H1 (cell line): ENCODE results near the gene RNF224. TPM values are rescaled to one million over a fixed set of nuclear protein-coding genes. Genes with fewer than 3 reads are reported as not detected.
A peak's percentile ranks its signal among the peaks of the same experiment; 100 is the strongest.
"Not testable (repeated sequence)": the region's sequence is repeated elsewhere in the genome, so short reads cannot be mapped to it uniquely, and the experiment has no call there.

Experiments used
- CTCF ChIA-PET: fragments of 300-600 bp; sonication (Branson Sonifier 250); formaldehyde crosslinking; loops from one replicate; lab custom pipeline; 2021; ENCODE audit not compliant: partially characterized antibody; lab: Charles Lee
- POLR2A ChIA-PET: fragments of 300-600 bp; sonication (Branson Sonifier 250); formaldehyde crosslinking; loops from one replicate; lab custom pipeline; 2021; ENCODE audit warnings: inconsistent platforms; ENCODE audit not compliant: partially characterized antibody; lab: Charles Lee
- DNase-seq, 2 experiments: peaks; one replicate each; pipeline versions ENCODE4 v3.0.0 to v3.0.0-alpha.2; 2010 to 2022; ENCODE audit warnings: low spot score in 2 of 2, low read depth in 1 of 2, mixed read lengths in 1 of 2
- FAIRE-seq: peaks from 2 replicates; lab custom pipeline; 2011; peaks lifted over from hg19 to GRCh38; lab: Jason Lieb, UNC
- H2AFZ ChIP-seq: 2 replicates; pipeline ENCODE4 v1.8.1; 2012; ENCODE audit warnings: low read length, inconsistent platforms
- H2AK5ac ChIP-seq: 2 replicates; pipeline ENCODE4 v1.6.1; 2013; ENCODE audit warnings: low read depth, low read length
- H2BK120ac ChIP-seq: replicated peaks from 2 replicates; pipeline ENCODE3; 2013; ENCODE audit warnings: low read depth, low read length, inconsistent platforms
- H2BK12ac ChIP-seq: 2 replicates; pipeline ENCODE4 v1.6.1; 2013; ENCODE audit warnings: low read depth, low read length
- H2BK15ac ChIP-seq: 2 replicates; pipeline ENCODE4 v1.6.1; 2013; ENCODE audit warnings: low read length
- H2BK20ac ChIP-seq: 2 replicates; pipeline ENCODE4 v1.6.1; 2013; ENCODE audit warnings: low read length
- H2BK5ac ChIP-seq: 2 replicates; pipeline ENCODE4 v1.6.1; 2013; ENCODE audit warnings: low read depth, low read length
- H3K14ac ChIP-seq: 2 replicates; pipeline ENCODE4 v1.6.1; 2013; ENCODE audit warnings: inconsistent platforms; ENCODE audit not compliant: insufficient read length
- H3K18ac ChIP-seq: 2 replicates; pipeline ENCODE4 v1.6.1; 2013; ENCODE audit warnings: low read length; ENCODE audit errors: extremely low read depth
- H3K23ac ChIP-seq: 2 replicates; pipeline ENCODE4 v1.6.1; 2013; ENCODE audit warnings: inconsistent platforms; ENCODE audit not compliant: insufficient read length
- H3K23me2 ChIP-seq: 2 replicates; pipeline ENCODE4 v1.6.1; 2013; ENCODE audit warnings: low read depth, low read length
- H3K27ac ChIP-seq: 2 replicates; pipeline ENCODE4 v1.6.1; 2011; ENCODE audit warnings: low read depth, low read length, inconsistent platforms
- H3K27me3 ChIP-seq, 4 experiments: replicated peaks in 1 of 4; 1 replicate in 1 of 4; 2 replicates in 3 of 4; pipeline versions ENCODE4 v1.6.1 to v1.8.1; 2011 to 2013; ENCODE audit warnings: low read length in 3 of 4, mild to moderate bottlenecking in 3 of 4, inconsistent platforms in 2 of 4, mixed read lengths in 2 of 4, moderate library complexity in 1 of 4; ENCODE audit not compliant: control insufficient read depth in 3 of 4, insufficient read depth in 3 of 4; ENCODE audit errors: extremely low read depth in 1 of 4
- H3K36me3 ChIP-seq, 4 experiments: 2 replicates each; pipeline versions ENCODE4 v1.6.1 to v1.8.1; 2011 to 2013; ENCODE audit warnings: mild to moderate bottlenecking in 4 of 4, low read length in 3 of 4, moderate library complexity in 2 of 4, control low read depth in 1 of 4, inconsistent platforms in 1 of 4; ENCODE audit not compliant: insufficient read depth in 4 of 4, control insufficient read depth in 2 of 4
- H3K4ac ChIP-seq: replicated peaks from 2 replicates; pipeline ENCODE3; 2013; ENCODE audit warnings: low read length, low read depth, mixed read lengths, inconsistent platforms; ENCODE audit not compliant: insufficient read length
- H3K4me1 ChIP-seq, 4 experiments: replicated peaks in 1 of 4; 1 replicate in 1 of 4; 2 replicates in 3 of 4; pipeline versions ENCODE4 v1.6.1 to v1.8.1; 2011 to 2013; ENCODE audit warnings: low read length in 3 of 4, inconsistent platforms in 2 of 4, mixed read lengths in 1 of 4; ENCODE audit not compliant: insufficient read depth in 4 of 4, control insufficient read depth in 3 of 4
- H3K4me2 ChIP-seq, 2 experiments: 2 replicates each; pipeline versions ENCODE4 v1.6.1 to v1.8.1; 2011 to 2013; ENCODE audit warnings: low read depth in 2 of 2, low read length in 2 of 2, control low read depth in 1 of 2, inconsistent platforms in 1 of 2, mild to moderate bottlenecking in 1 of 2; ENCODE audit not compliant: insufficient read depth in 1 of 2
- H3K4me3 ChIP-seq, 4 experiments: fragments of 200-600, 300-600 bp in 1 of 4; sonication (generic), shearing (Covaris generic), sonication (Bioruptor Twin) in 1 of 4; 2 replicates each; pipeline versions ENCODE4 v1.5.1 to v1.8.1; 2011 to 2016; ENCODE audit warnings: low read length in 4 of 4, low read depth in 3 of 4, control low read depth in 2 of 4, inconsistent platforms in 2 of 4, mild to moderate bottlenecking in 2 of 4, mixed read lengths in 1 of 4, moderate library complexity in 1 of 4; ENCODE audit not compliant: insufficient read depth in 2 of 4; ENCODE audit errors: extremely low read depth in 1 of 4
- H3K56ac ChIP-seq: replicated peaks from 2 replicates; pipeline ENCODE3; 2013; ENCODE audit warnings: low read depth, mild to moderate bottlenecking, mixed read lengths, low read length, inconsistent platforms; ENCODE audit not compliant: insufficient read length
- H3K79me1 ChIP-seq: 2 replicates; pipeline ENCODE4 v1.6.1; 2013; ENCODE audit warnings: low read depth, low read length, control low read depth
- H3K79me2 ChIP-seq, 2 experiments: 2 replicates each; pipeline versions ENCODE4 v1.6.1 to v1.8.1; 2012 to 2013; ENCODE audit warnings: low read length in 2 of 2, mild to moderate bottlenecking in 2 of 2, inconsistent platforms in 1 of 2; ENCODE audit not compliant: insufficient read depth in 2 of 2, control insufficient read depth in 1 of 2
- H3K9ac ChIP-seq, 4 experiments: replicated peaks in 1 of 4; 1 replicate in 1 of 4; 2 replicates in 3 of 4; pipeline versions ENCODE4 v1.6.1 to v1.8.1; 2011 to 2013; ENCODE audit warnings: low read depth in 3 of 4, low read length in 3 of 4, control low read depth in 2 of 4, mild to moderate bottlenecking in 2 of 4, moderate library complexity in 2 of 4, inconsistent platforms in 1 of 4; ENCODE audit errors: extremely low read depth in 1 of 4
- H3K9me3 ChIP-seq, 2 experiments: 2 replicates each; pipeline versions ENCODE4 v1.6.1 to v1.8.1; 2012 to 2013; ENCODE audit warnings: mild to moderate bottlenecking in 2 of 2, moderate library complexity in 2 of 2, control low read depth in 1 of 2, inconsistent platforms in 1 of 2, low read depth in 1 of 2, low read length in 1 of 2, mixed read lengths in 1 of 2; ENCODE audit not compliant: insufficient read depth in 2 of 2
- H4K20me1 ChIP-seq, 2 experiments: replicated peaks in 1 of 2; 2 replicates each; pipeline versions ENCODE3 to v1.8.1; 2011 to 2013; ENCODE audit warnings: inconsistent platforms in 2 of 2, low read length in 2 of 2, mild to moderate bottlenecking in 1 of 2; ENCODE audit not compliant: insufficient read depth in 2 of 2, control insufficient read depth in 1 of 2
- H4K5ac ChIP-seq: 2 replicates; pipeline ENCODE4 v1.6.1; 2013; ENCODE audit warnings: low read length, low read depth, mixed read lengths, inconsistent platforms; ENCODE audit not compliant: insufficient read length
- H4K8ac ChIP-seq: 2 replicates; pipeline ENCODE4 v1.8.0; 2013; ENCODE audit warnings: mild to moderate bottlenecking, moderate library complexity, low read length, inconsistent platforms; ENCODE audit not compliant: insufficient read depth; ENCODE audit errors: extremely low read depth
- H4K91ac ChIP-seq: replicated peaks from 2 replicates; pipeline ENCODE3; 2013; ENCODE audit warnings: low read length, mixed read lengths, inconsistent platforms; ENCODE audit not compliant: insufficient read length
- POLR2AphosphoS5 ChIP-seq: IDR thresholded peaks from 2 replicates; pipeline ENCODE4 v1.6.1; 2011; ENCODE audit warnings: low read depth, low read length
- SP1 ChIP-seq: IDR thresholded peaks from 2 replicates; pipeline ENCODE4 v1.6.1; 2011; ENCODE audit warnings: low read depth, low read length
- WGBS, 2 experiments: shearing (Covaris generic) in 1 of 2; methylation state at CpG; one replicate each; pipeline versions ENCODE4 v1.1.6 to v1.1.7; 2013 to 2015; ENCODE audit warnings: low lambda C conversion rate in 2 of 2, mixed read lengths in 2 of 2, inconsistent platforms in 1 of 2, low coverage in 1 of 2, missing lambda C conversion rate in 1 of 2; ENCODE audit not compliant: insufficient replicate concordance in 2 of 2, insufficient coverage in 1 of 2, insufficient read length in 1 of 2; ENCODE audit errors: extremely low coverage in 1 of 2, missing lambda C conversion rate in 1 of 2; 5-methylcytosine and 5-hydroxymethylcytosine counted together
- polyA plus RNA-seq, 7 experiments: library from polyadenylated mRNA; depleted of rRNA in 3 of 7; stranded (reverse) in 5 of 7; unstranded in 2 of 7; fragments of >200 nt in 5 of 7; fragments of 200-250 nt in 2 of 7; gene quantifications; 1 replicate in 5 of 7; 2 replicates in 1 of 7; 4 replicates in 1 of 7; pipeline versions ENCODE4 v1.2.1 to v1.2.3, GENCODE V29; 2011 to 2013; ENCODE audit warnings: missing spikeins in 2 of 7, mixed read lengths in 2 of 7
- total RNA-seq: library from RNA; stranded (reverse); fragmentation: NEBNext Ultra II Directional; extraction: Animal tissue kit (Norgen Biotek cat#: 25700); gene quantifications from 2 replicates; pipeline ENCODE4 v1.2.1, GENCODE V29; 2021

RNF224 gene
- total and polyA plus RNA-seq, 2 of the 8 experiments (the other 6 are each of a cell fraction or from before 2014, with no cell fraction given): 0.24 TPM; not detected in 1

GRCh38 chr9:137243266-137243625 is 15.9 kb downstream of the RNF224 start:
- peaks cover 17 to 23% of the 10 kb centered on the region in 2 experiments for H4K20me1 ChIP-seq
- peaks cover 0 to 20% of the 10 kb centered on the region in 2 experiments; a peak in 2 of 4 replicates for H3K79me2 ChIP-seq
- H3K9ac ChIP-seq, H3K56ac ChIP-seq, H2AFZ ChIP-seq, H2BK15ac ChIP-seq, H3K4me3 ChIP-seq, H4K8ac ChIP-seq, H2BK5ac ChIP-seq, DNase-seq, H4K5ac ChIP-seq, H3K23me2 ChIP-seq, H3K23ac ChIP-seq, H3K4ac ChIP-seq, H3K14ac ChIP-seq, H2BK12ac ChIP-seq, H3K9me3 ChIP-seq, H3K79me1 ChIP-seq, H3K4me2 ChIP-seq, H3K18ac ChIP-seq, H2AK5ac ChIP-seq, H3K27ac ChIP-seq, H2BK20ac ChIP-seq, H4K91ac ChIP-seq, H2BK120ac ChIP-seq, H3K27me3 ChIP-seq, FAIRE-seq: not testable (repeated sequence)
- ChIA-PET POLR2A (interaction anchor here (1.1 to 69.9 kb wide), 10 partner anchors 8 to 173 kb away, joined by 3 to 1462 read pairs (median 4); partner anchors contain the start of genes ANAPC2, CYSRT1, NDOR1 and NELFB), CTCF (interaction anchor here (0.6 to 9.1 kb wide), 8 partner anchors 10 to 214 kb away, joined by 3 to 113 read pairs (median 5); partner anchors contain the start of genes CYSRT1, RNF208 and RNF224)
- 99% methylated on average over 18 of the region's 18 CpGs; no CpG with 5 or more reads in 1 of the 2 experiments for WGBS, 2 experiments
- peaks cover 6 to 18% (median 15%) of the 10 kb centered on the region in 4 experiments; a peak in 7 of 8 replicates for H3K36me3 ChIP-seq
- H3K4me1 ChIP-seq: peaks cover 0 to 20% (median 11%) of the 10 kb centered on the region in 4 experiments; a peak in 5 of 7 replicates
- 0 out of 2 replicates have a peak, but pooled peaks have one; percentile 56 for TF ChIP-seq POLR2AphosphoS5
- TF ChIP-seq SP1: peak; percentile 44; the same call in 1 of the 2 replicates
